GM12878 (cell line): ENCODE data around the gene ANKS4B. TPM values are rescaled to one million over a fixed set of nuclear protein-coding genes. Genes with fewer than 3 reads are reported as not detected.
A peak's percentile ranks its signal among the peaks of the same experiment; 100 is the strongest.

Experiments
- ATAC-seq: fragments of 200-7000 bp; cut with Tn5 transposase; 3 replicates; pipeline ENCODE4 v1.9.1; 2020; ENCODE audit warnings: mild to moderate bottlenecking, moderate library complexity
- BruUV-seq: library from RNA; stranded (reverse); fragments of 400-500 nt; replicated peaks from 2 replicates; lab custom pipeline; 2021; lab: Mats Ljungman, UMichigan
- CTCF ChIA-PET: fragments of 300-600 bp; sonication (Branson Sonifier 250); formaldehyde crosslinking; extraction: SDS; loops from one replicate; lab custom pipeline; 2021; ENCODE audit warnings: inconsistent platforms; lab: Yijun Ruan, JAX
- POLR2A ChIA-PET: fragments of 350-600 bp; formaldehyde crosslinking; extraction: SDS; loops from one replicate; lab custom pipeline; 2021; ENCODE audit warnings: inconsistent platforms; lab: Charles Lee
- RAD21 ChIA-PET: fragments of 300-600 bp; sonication (Branson Sonifier 250); formaldehyde crosslinking; loops from one replicate; lab custom pipeline; 2023; ENCODE audit warnings: antibody characterized with exemption; ENCODE audit not compliant: unreplicated experiment; lab: Charles Lee
- SMC1A ChIA-PET: fragments of 300-600 bp; sonication (Branson Sonifier 250); formaldehyde crosslinking; loops from one replicate; lab custom pipeline; 2023; ENCODE audit not compliant: unreplicated experiment, uncharacterized antibody; lab: Charles Lee
- DNase-seq: peaks from one replicate; pipeline ENCODE4 v3.0.0-alpha.2; 2011; ENCODE audit warnings: low read depth, low spot score
- FAIRE-seq: peaks from 3 replicates; lab custom pipeline; 2011; peaks lifted over from hg19 to GRCh38; lab: Jason Lieb, UNC
- H2AFZ ChIP-seq: 2 replicates; pipeline ENCODE4 v1.6.0; 2011; ENCODE audit warnings: low read depth, low read length, control low read depth; ENCODE audit not compliant: control insufficient read depth
- H3K27ac ChIP-seq: 2 replicates; pipeline ENCODE4 v1.5.1; 2011; ENCODE audit warnings: control low read depth; ENCODE audit not compliant: control insufficient read depth, insufficient read depth
- H3K27me3 ChIP-seq, 2 experiments: replicated peaks in 1 of 2; 2 replicates each; pipeline versions ENCODE4 v1.6.0 to v1.6.1; 2011; ENCODE audit warnings: low read length in 1 of 2; ENCODE audit not compliant: control insufficient read depth in 2 of 2, insufficient read depth in 2 of 2
- H3K36me3 ChIP-seq, 2 experiments: 2 replicates each; pipeline ENCODE4 v1.5.1; 2011; ENCODE audit warnings: low read length in 1 of 2; ENCODE audit not compliant: control insufficient read depth in 2 of 2, insufficient read depth in 2 of 2
- H3K4me1 ChIP-seq: 2 replicates; pipeline ENCODE4 v1.6.1; 2011; ENCODE audit warnings: mild to moderate bottlenecking, low read length, moderate library complexity, mixed read lengths; ENCODE audit not compliant: control insufficient read depth, insufficient read depth
- H3K4me2 ChIP-seq: 2 replicates; pipeline ENCODE4 v1.6.0; 2011; ENCODE audit warnings: control low read depth; ENCODE audit not compliant: control insufficient read depth, insufficient read depth
- H3K4me3 ChIP-seq: fragments of 200-600 bp; sonication (generic); 2 replicates; pipeline ENCODE4 v1.5.1; 2016
- H3K79me2 ChIP-seq: 2 replicates; pipeline ENCODE4 v1.6.0; 2011; ENCODE audit warnings: low read length; ENCODE audit not compliant: control insufficient read depth, insufficient read depth
- H3K9ac ChIP-seq: 2 replicates; pipeline ENCODE4 v1.8.0; 2011; ENCODE audit warnings: low read length, control low read depth, mixed read lengths; ENCODE audit not compliant: control insufficient read depth, insufficient read depth
- H3K9me3 ChIP-seq: replicated peaks from 3 replicates; pipeline ENCODE4 v1.5.1; 2011; ENCODE audit warnings: mild to moderate bottlenecking, low read length; ENCODE audit not compliant: control insufficient read depth, insufficient read depth
- H4K20me1 ChIP-seq: 2 replicates; pipeline ENCODE4 v1.6.0; 2011; ENCODE audit not compliant: control insufficient read depth, insufficient read depth
- ETV6 ChIP-seq, 2 experiments: fragments of 450-650 bp in 1 of 2; IDR thresholded peaks in 1 of 2; conservative IDR thresholded peaks in 1 of 2; 2 replicates each; pipeline ENCODE4 v1.6.1; 2014; ENCODE audit warnings: antibody characterized with exemption in 1 of 2, borderline replicate concordance in 1 of 2, low read depth in 1 of 2, mild to moderate bottlenecking in 1 of 2, moderate library complexity in 1 of 2
- IRF5 ChIP-seq: fragments of 450-650 bp; IDR thresholded peaks from 2 replicates; pipeline ENCODE4 v1.6.1; 2017; ENCODE audit warnings: borderline replicate concordance
- NR2C1 ChIP-seq: fragments of 450-650 bp; IDR thresholded peaks from 2 replicates; pipeline ENCODE4 v1.6.1; 2017; ENCODE audit warnings: antibody characterized with exemption, mild to moderate bottlenecking, moderate library complexity
- POLR2AphosphoS5 ChIP-seq: IDR thresholded peaks from 2 replicates; pipeline ENCODE4 v1.6.1; 2011; ENCODE audit warnings: mild to moderate bottlenecking, low read length, inconsistent platforms
- WGBS: methylation state at CpG from one replicate; pipeline ENCODE4 v1.1.6; 2016; ENCODE audit warnings: low lambda C conversion rate; ENCODE audit not compliant: insufficient replicate concordance, insufficient coverage; ENCODE audit errors: missing lambda C conversion rate; 5-methylcytosine and 5-hydroxymethylcytosine counted together
- in situ Hi-C: fragments of 300-500 bp; cut with MboI; formaldehyde crosslinking; loops from 9 replicates; pipeline ENCODE4 v1.14.3; 2018; ENCODE audit warnings: mixed read lengths
- intact Hi-C: fragments of 100-400 bp; cut with micrococcal nuclease; formaldehyde crosslinking; loops from one replicate; pipeline ENCODE4 v1.14.2; 2022; ENCODE audit not compliant: unreplicated experiment
- polyA plus RNA-seq, 11 experiments: library from polyadenylated mRNA; depleted of rRNA in 4 of 11; unstranded in 6 of 11; stranded (reverse) in 5 of 11; fragments of >200 nt; fragmentation: Nextera tagmentation in 4 of 11; fragmentation: Illumina TruSeq in 1 of 11; extraction: Ambion mirVana in 4 of 11; extraction: Trizol in 1 of 11; gene quantifications; 1 replicate in 1 of 11; 2 replicates in 10 of 11; pipeline versions ENCODE4 v1.2.1 to v1.2.3, GENCODE V29; 2011 to 2016; ENCODE audit warnings: inconsistent platforms in 2 of 11, missing spikeins in 2 of 11, low read depth in 1 of 11
- total RNA-seq, 4 experiments: library from RNA; depleted of rRNA in 3 of 4; stranded (reverse); fragments of >200 nt in 3 of 4; fragmentation: Illumina TruSeq in 1 of 4; extraction: Trizol in 1 of 4; gene quantifications; 2 replicates each; pipeline versions ENCODE4 v1.2.1 to v1.2.3, GENCODE V29; 2013 to 2021
- TF ChIP-seq, protein P1 (sequence below): fragments of 450-650 bp; IDR thresholded peaks from 2 replicates; pipeline ENCODE4 v1.6.1; 2017; ENCODE audit warnings: mild to moderate bottlenecking, moderate library complexity

The ANKS4B gene
- total and polyA plus RNA-seq, 10 of the 15 experiments (the other 5 are each of a cell fraction or from before 2014, with no cell fraction given), result 0.01 to 0.11 (median 0.05) TPM; not detected in 6

- TF ChIP-seq, protein P1, sequence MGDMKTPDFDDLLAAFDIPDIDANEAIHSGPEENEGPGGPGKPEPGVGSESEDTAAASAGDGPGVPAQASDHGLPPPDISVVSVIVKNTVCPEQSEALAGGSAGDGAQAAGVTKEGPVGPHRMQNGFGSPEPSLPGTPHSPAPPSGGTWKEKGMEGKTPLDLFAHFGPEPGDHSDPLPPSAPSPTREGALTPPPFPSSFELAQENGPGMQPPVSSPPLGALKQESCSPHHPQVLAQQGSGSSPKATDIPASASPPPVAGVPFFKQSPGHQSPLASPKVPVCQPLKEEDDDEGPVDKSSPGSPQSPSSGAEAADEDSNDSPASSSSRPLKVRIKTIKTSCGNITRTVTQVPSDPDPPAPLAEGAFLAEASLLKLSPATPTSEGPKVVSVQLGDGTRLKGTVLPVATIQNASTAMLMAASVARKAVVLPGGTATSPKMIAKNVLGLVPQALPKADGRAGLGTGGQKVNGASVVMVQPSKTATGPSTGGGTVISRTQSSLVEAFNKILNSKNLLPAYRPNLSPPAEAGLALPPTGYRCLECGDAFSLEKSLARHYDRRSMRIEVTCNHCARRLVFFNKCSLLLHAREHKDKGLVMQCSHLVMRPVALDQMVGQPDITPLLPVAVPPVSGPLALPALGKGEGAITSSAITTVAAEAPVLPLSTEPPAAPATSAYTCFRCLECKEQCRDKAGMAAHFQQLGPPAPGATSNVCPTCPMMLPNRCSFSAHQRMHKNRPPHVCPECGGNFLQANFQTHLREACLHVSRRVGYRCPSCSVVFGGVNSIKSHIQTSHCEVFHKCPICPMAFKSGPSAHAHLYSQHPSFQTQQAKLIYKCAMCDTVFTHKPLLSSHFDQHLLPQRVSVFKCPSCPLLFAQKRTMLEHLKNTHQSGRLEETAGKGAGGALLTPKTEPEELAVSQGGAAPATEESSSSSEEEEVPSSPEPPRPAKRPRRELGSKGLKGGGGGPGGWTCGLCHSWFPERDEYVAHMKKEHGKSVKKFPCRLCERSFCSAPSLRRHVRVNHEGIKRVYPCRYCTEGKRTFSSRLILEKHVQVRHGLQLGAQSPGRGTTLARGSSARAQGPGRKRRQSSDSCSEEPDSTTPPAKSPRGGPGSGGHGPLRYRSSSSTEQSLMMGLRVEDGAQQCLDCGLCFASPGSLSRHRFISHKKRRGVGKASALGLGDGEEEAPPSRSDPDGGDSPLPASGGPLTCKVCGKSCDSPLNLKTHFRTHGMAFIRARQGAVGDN, result peak; percentile 20; the same call in 1 of the 2 replicates
- TF ChIP-seq IRF5, result no peak
Measured at GRCh38 chr16:21263640-21264570, 30.4 kb downstream of the ANKS4B start (continued).

DNA sequence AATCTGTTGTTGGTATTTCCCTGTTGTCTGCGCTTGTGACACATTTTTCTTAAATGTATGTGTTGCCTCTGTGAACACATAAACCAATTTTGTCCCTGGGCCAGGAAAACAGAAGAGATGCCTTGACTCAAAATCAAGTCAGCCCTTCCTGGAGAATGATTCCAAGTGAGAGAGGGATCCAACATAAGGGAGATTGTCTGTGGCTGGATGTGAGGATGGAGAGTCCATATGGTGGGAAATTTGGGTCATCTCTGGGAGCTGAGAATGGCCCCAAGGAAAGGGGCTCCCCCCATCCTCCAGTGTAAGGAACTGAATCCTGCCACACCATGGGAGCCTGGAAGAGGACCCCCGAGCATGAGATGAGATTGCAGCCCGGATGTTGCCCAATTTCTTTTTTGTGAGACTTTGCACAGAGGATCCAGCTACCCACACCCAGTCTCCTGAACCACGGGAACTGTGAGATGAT lies 31.1 kb downstream of the ANKS4B start:
- TF ChIP-seq POLR2AphosphoS5, result no peak
- no peak for TF ChIP-seq NR2C1
- TF ChIP-seq ETV6 (conservative IDR thresholded peaks at IDR 0.05 in 1 of 2, IDR thresholded peaks at IDR 0.05 in 1 of 2; ENCODE audit: borderline replicate concordance in 1 of 2, low read depth in 1 of 2), result no peak
- Histone ChIP-seq H3K4me2 (no peak overlapping the region), H2AFZ (no peak overlapping the region), H3K27ac (no peak overlapping the region), H3K9me3 (no peaks in the 10 kb centered on the region), H3K4me1 (peaks cover 13% of the 10 kb centered on the region), H4K20me1 (no peaks in the 10 kb centered on the region), H3K79me2 (no peaks in the 10 kb centered on the region), H3K36me3 (no peaks in the 10 kb centered on the region), H3K27me3 (no peaks in the 10 kb centered on the region), H3K4me3 (no peak overlapping the region), H3K9ac (no peak overlapping the region)
- ChIA-PET SMC1A (interaction anchor here (1.0 to 4.4 kb wide), 2 partner anchors 9 to 10 kb away, joined by 4 to 49 read pairs; partner anchors contain the start of gene CRYM), CTCF (interaction anchor here (0.7 to 4.4 kb wide), 5 partner anchors 10 to 56 kb away, joined by 3 to 20 read pairs (median 5); partner anchors contain the start of gene CRYM), RAD21 (interaction anchor here (1.3 to 1.7 kb wide), 3 partner anchors 9 to 38 kb away, joined by 4 to 5 read pairs (median 5); no protein-coding TSS in a partner anchor), POLR2A (interaction anchor here (0.9 to 1.2 kb wide), 3 partner anchors 10 to 13 kb away, joined by 3 to 4 read pairs (median 3); no protein-coding TSS in a partner anchor)
- no TSS peak for BruUV-seq
- DNase-seq (no peak), ATAC-seq (no peak), FAIRE-seq (no peak)
- intact Hi-C loops, result no loop called here
- 79% methylated on average over 4 of the region's 4 CpGs for WGBS
- in situ Hi-C loops, result no loop called here
